Neural progenitor cell (in vitro differentiated cells): ENCODE results near the gene SLC6A3. TPM values are rescaled to one million over a fixed set of nuclear protein-coding genes. Genes with fewer than 3 reads are reported as not detected.

ENCODE experiments used
- DNase-seq: peaks from one replicate; pipeline ENCODE4 v3.0.0-alpha.2; 2016; ENCODE audit warnings: low spot score
- H2AFZ ChIP-seq: fragments of 200-600 bp; sonication (generic); replicated peaks from 2 replicates; pipeline ENCODE4 v1.6.1; 2016; ENCODE audit warnings: antibody characterized with exemption
- H3F3A ChIP-seq: fragments of 200-600 bp; sonication (generic); 2 replicates; pipeline ENCODE4 v1.6.1; 2016; ENCODE audit warnings: antibody characterized with exemption, low read depth
- H3K27ac ChIP-seq: fragments of 200-600 bp; sonication (generic); 2 replicates; pipeline ENCODE4 v1.5.1; 2016; ENCODE audit warnings: mild to moderate bottlenecking
- H3K27me3 ChIP-seq: fragments of 200-600 bp; sonication (generic); 2 replicates; pipeline ENCODE4 v1.6.1; 2016; ENCODE audit warnings: mild to moderate bottlenecking, moderate library complexity
- H3K36me3 ChIP-seq: fragments of 200-600 bp; sonication (generic); 2 replicates; pipeline ENCODE4 v1.5.1; 2016
- H3K4me1 ChIP-seq: fragments of 200-600 bp; sonication (generic); 2 replicates; pipeline ENCODE4 v1.6.1; 2016; ENCODE audit warnings: mixed run types
- H3K4me2 ChIP-seq: fragments of 200-600 bp; sonication (generic); 2 replicates; pipeline ENCODE4 v1.6.1; 2016
- H3K4me3 ChIP-seq: fragments of 200-600 bp; sonication (generic); 2 replicates; pipeline ENCODE4 v1.5.1; 2016
- H3K79me2 ChIP-seq: fragments of 200-600 bp; sonication (generic); 2 replicates; pipeline ENCODE4 v1.6.1; 2016; ENCODE audit warnings: low read depth
- H3K9ac ChIP-seq: fragments of 200-600 bp; sonication (generic); 2 replicates; pipeline ENCODE4 v1.6.1; 2016
- H3K9me3 ChIP-seq: fragments of 200-600 bp; sonication (generic); 2 replicates; pipeline ENCODE4 v1.5.1; 2016; ENCODE audit warnings: low read depth
- H4K20me1 ChIP-seq: fragments of 200-600 bp; sonication (generic); 2 replicates; pipeline ENCODE4 v1.6.1; 2016; ENCODE audit warnings: low read depth
- H3K27ac Mint-ChIP-seq: 3 replicates; pipeline ENCODE4 v1.8.0; 2021; ENCODE audit warnings: mixed read lengths
- H3K27me3 Mint-ChIP-seq: 2 replicates; pipeline ENCODE4 v1.8.0; 2022; ENCODE audit warnings: low read depth, mild to moderate bottlenecking, inconsistent platforms, moderate library complexity, mixed read lengths; ENCODE audit not compliant: insufficient read depth
- H3K36me3 Mint-ChIP-seq: 3 replicates; pipeline ENCODE4 v1.8.0; 2021; ENCODE audit warnings: mixed read lengths
- H3K4me1 Mint-ChIP-seq: 3 replicates; pipeline ENCODE4 v1.8.0; 2021; ENCODE audit warnings: mixed read lengths
- H3K4me3 Mint-ChIP-seq: 3 replicates; pipeline ENCODE4 v1.8.0; 2021; ENCODE audit warnings: mild to moderate bottlenecking, moderate library complexity, mixed read lengths
- H3K9me3 Mint-ChIP-seq: 3 replicates; pipeline ENCODE4 v1.8.0; 2020; ENCODE audit warnings: mixed read lengths
- EZH2 ChIP-seq: fragments of 200-600 bp; sonication (generic); IDR thresholded peaks from 2 replicates; pipeline ENCODE4 v1.6.1; 2017; ENCODE audit warnings: antibody characterized with exemption, mild to moderate bottlenecking, moderate library complexity
- EZH2phosphoT487 ChIP-seq: fragments of 200-600 bp; sonication (generic); IDR thresholded peaks from 2 replicates; pipeline ENCODE4 v1.6.1; 2017; ENCODE audit warnings: antibody characterized with exemption
- total RNA-seq: library from RNA; depleted of rRNA; stranded (reverse); fragments of >200 nt; gene quantifications from 2 replicates; pipeline ENCODE4 v1.2.3, GENCODE V29; 2015; ENCODE audit warnings: low replicate concordance
- TF ChIP-seq, protein P1 (sequence below): fragments of 200-600 bp; sonication (generic); IDR thresholded peaks from 2 replicates; pipeline ENCODE4 v1.5.1; 2017; ENCODE audit warnings: antibody characterized with exemption, mild to moderate bottlenecking

Gene SLC6A3
- total RNA-seq, 1 donor from 2014 or later = 0.32 TPM

DNA sequence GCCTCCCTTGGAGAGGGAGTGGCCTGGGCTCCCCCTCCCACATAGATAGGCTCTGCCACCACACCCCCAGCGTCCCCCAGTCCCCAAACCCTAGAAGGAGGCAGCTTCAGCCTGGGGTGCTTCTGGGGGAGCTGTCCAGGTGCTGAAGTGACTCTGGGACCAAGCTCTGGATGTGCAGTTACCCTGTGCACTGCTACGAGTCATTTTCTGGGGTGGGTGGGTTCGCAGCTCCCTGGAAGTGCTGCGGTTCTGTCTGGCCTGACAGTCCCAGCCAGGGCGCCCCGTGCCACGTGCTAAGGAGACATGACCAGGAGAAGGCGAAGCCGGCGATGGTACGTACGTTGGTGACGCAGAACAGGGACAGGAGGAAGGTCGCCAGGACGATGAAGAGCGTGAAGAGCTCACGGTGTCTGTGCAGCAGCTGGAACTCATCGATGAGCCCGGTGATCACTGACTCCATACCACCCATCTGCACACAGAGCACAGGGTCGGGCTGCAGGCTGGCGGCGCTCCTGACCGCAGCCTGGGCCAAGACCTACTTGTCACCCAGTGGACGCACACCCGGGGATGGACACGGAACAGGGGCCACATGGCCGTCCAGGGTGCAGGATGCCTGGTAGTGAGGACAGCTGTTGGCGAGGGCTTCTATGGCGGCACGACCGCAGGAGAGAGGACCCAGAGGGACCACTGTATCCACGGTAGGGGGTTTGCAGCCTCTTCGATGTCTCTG, 35.7 kb downstream of the SLC6A3 start:
- peak overlapping the region; percentile 15 for H3K4me3 Mint-ChIP-seq
- no peaks in the 10 kb centered on the region for H3K9me3 ChIP-seq
- H4K20me1 ChIP-seq = peaks cover 3% of the 10 kb centered on the region
- H3F3A ChIP-seq = no peaks in the 10 kb centered on the region
- DNase-seq = peak; percentile 83
- H3K4me1 Mint-ChIP-seq = peaks cover 7% of the 10 kb centered on the region
- no peaks in the 10 kb centered on the region for H3K36me3 Mint-ChIP-seq
- H3K9ac ChIP-seq = no peak overlapping the region
- H3K4me2 ChIP-seq = no peak overlapping the region
- no peak overlapping the region for H2AFZ ChIP-seq
- peaks cover under 1% of the 10 kb centered on the region for H3K27me3 Mint-ChIP-seq
- H3K27me3 ChIP-seq = no peaks in the 10 kb centered on the region
- no peaks in the 10 kb centered on the region for H3K79me2 ChIP-seq
- H3K27ac ChIP-seq = no peak overlapping the region
- H3K27ac Mint-ChIP-seq = no peak overlapping the region
- H3K9me3 Mint-ChIP-seq = no peaks in the 10 kb centered on the region
- H3K4me3 ChIP-seq = no peak overlapping the region
- H3K4me1 ChIP-seq = no peaks in the 10 kb centered on the region
- no peak for TF ChIP-seq EZH2phosphoT487
- no peak for TF ChIP-seq EZH2
- TF ChIP-seq, protein P1, sequence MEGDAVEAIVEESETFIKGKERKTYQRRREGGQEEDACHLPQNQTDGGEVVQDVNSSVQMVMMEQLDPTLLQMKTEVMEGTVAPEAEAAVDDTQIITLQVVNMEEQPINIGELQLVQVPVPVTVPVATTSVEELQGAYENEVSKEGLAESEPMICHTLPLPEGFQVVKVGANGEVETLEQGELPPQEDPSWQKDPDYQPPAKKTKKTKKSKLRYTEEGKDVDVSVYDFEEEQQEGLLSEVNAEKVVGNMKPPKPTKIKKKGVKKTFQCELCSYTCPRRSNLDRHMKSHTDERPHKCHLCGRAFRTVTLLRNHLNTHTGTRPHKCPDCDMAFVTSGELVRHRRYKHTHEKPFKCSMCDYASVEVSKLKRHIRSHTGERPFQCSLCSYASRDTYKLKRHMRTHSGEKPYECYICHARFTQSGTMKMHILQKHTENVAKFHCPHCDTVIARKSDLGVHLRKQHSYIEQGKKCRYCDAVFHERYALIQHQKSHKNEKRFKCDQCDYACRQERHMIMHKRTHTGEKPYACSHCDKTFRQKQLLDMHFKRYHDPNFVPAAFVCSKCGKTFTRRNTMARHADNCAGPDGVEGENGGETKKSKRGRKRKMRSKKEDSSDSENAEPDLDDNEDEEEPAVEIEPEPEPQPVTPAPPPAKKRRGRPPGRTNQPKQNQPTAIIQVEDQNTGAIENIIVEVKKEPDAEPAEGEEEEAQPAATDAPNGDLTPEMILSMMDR = no peak
- H3K36me3 ChIP-seq = no peaks in the 10 kb centered on the region

DNA sequence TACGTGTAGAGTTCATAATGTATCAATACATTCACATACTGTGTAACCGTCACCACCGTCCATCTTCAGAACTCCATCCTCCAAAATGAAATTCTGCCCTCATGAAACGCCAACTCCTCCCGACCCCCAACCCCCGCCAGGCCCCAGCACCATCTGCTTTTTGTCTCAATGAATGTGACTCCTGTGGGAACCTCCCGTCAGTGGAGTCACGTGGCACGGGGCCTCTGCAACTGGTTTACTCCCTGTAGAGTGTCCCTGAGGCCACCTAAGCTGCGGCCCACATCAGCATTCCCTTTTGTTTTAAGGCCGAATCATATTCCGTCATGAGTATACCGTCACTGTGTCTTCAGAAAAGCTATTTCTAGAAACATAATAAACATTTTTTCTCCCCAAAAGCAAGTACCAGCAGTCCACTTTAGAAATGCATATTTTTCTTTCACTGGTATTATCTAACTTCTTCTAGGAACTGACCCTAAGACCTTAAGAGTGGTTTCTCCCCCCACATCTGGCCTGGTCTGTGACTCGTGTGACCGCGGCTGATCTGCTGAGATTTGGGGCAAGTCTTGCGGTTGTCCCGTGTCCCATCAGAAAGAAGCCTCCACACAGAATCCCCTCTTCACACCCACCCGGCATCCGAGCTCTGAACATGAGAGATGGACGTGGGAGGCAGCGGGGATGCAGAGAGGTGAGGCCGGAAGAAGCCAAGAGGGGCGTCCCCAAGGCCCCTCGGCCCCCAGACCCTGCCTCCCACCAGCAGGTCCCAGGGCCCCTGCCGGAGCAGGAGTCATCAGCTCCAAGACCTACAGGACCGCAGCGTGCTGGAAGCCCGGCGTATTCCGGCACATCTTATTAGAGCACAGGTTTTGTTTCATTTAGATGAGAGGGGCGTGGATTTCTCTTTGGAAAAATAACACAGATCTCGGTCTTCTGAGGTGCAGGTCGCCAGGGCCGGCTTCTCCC, 38.3 kb downstream of the SLC6A3 start:
- Histone ChIP-seq H3K36me3 (no peaks in the 10 kb centered on the region), H3K27me3 (no peaks in the 10 kb centered on the region), H3K79me2 (no peaks in the 10 kb centered on the region), H3K4me3 (no peak overlapping the region), H3K9me3 (no peaks in the 10 kb centered on the region), H2AFZ (no peak overlapping the region), H4K20me1 (peaks cover 3% of the 10 kb centered on the region), H3K9ac (no peak overlapping the region), H3F3A (no peaks in the 10 kb centered on the region), H3K4me1 (no peaks in the 10 kb centered on the region), H3K27ac (no peak overlapping the region), H3K4me2 (no peak overlapping the region)
- TF ChIP-seq, protein P1 = no peak
- TF ChIP-seq EZH2 = no peak
- no peak for TF ChIP-seq EZH2phosphoT487
- no peak overlapping the region for H3K27ac Mint-ChIP-seq
- no peaks in the 10 kb centered on the region for H3K27me3 Mint-ChIP-seq
- H3K36me3 Mint-ChIP-seq = no peaks in the 10 kb centered on the region
- H3K9me3 Mint-ChIP-seq = no peaks in the 10 kb centered on the region
- no peak for DNase-seq
- no peak overlapping the region for H3K4me3 Mint-ChIP-seq
- H3K4me1 Mint-ChIP-seq = peaks cover 7% of the 10 kb centered on the region

DNA sequence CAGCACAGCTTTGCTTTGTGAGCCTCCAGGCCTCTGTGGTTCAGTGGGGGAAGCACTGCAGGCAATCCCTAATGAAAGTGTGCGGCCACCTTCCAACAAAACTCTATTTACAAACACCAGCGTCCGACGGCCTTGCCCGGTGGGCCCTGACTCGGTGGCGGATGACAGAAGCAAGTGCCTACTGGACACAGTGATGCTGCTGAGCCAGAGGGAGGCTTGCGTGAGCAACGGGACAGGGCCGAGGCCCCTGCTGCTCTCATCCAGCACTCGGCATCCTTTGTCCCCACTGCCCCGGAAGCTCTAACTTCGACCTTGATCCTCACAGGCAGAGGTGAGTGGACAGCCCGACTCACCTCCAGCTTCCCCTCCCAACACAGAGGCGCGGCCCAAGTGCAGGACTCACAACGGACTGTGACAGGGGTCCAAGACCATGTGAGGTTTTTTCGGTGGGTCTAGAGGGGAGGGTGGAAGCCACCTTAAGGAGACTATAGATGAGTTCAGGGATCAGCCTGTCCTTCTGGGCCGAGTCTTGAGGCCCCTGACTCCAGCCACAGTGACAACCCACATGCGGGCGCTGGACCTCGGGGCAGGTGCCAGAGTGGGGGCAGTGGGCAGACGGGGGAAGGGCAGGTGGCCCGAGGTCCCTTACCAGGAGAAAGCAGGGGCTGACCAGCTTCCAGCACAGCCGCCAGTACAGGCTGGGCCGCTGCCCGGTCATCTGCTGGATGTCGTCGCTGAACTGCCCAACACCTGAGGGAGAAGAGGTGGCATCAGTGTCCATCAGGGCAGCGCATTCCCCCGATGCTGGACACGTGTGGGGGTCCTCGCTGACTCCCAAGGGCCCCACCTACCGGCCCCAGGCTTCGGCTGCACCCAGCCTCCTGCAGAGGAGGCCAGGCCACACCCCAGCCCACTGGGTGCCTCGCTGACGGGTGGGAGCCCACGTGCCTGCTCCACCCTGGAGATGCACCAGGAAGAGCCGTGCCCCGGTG, 39.4 kb downstream of the SLC6A3 start:
- Histone ChIP-seq H3F3A (no peaks in the 10 kb centered on the region), H3K4me1 (no peaks in the 10 kb centered on the region), H3K9me3 (no peaks in the 10 kb centered on the region), H3K36me3 (no peaks in the 10 kb centered on the region), H2AFZ (no peak overlapping the region), H3K4me2 (no peak overlapping the region), H3K79me2 (no peaks in the 10 kb centered on the region), H4K20me1 (peaks cover 3% of the 10 kb centered on the region), H3K27ac (no peak overlapping the region), H3K4me3 (no peak overlapping the region), H3K27me3 (no peaks in the 10 kb centered on the region), H3K9ac (no peak overlapping the region)
- no peaks in the 10 kb centered on the region for H3K9me3 Mint-ChIP-seq
- H3K27me3 Mint-ChIP-seq = peaks cover 2% of the 10 kb centered on the region
- TF ChIP-seq, protein P1 = no peak
- TF ChIP-seq EZH2 (no peak), EZH2phosphoT487 (no peak)
- no peak overlapping the region for H3K27ac Mint-ChIP-seq
- peaks cover 7% of the 10 kb centered on the region for H3K4me1 Mint-ChIP-seq
- H3K36me3 Mint-ChIP-seq = no peaks in the 10 kb centered on the region
- DNase-seq = no peak
- no peak overlapping the region for H3K4me3 Mint-ChIP-seq
